ENCODE results near the gene UBXN7.

The UBXN7 gene

DNA sequence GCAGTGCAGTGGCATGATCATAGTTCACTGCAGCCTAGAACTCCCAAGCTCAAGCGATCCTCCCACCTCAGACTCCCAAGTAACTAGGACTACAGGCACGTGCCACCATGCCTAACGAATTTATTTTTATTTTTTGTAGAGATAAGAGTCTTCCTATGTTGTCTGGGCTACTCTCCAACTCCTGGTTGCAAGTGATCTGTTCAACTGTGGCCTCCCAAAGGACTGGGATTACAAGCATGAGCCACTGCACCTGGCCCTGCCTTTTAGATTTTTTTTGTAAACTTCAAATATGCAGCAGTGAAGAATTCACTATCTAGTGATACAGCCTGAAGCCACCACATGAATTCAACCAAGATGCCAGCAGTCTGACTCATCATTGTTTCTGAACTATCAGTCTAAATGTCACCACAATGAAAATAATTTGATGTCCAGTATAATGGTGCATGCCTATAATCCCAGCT lies 32.7 kb downstream of the UBXN7 start:
- Histone ChIP-seq H3K4me2 (ENCODE audit: low read length) (no peak overlapping the region), H4K20me1 (ENCODE audit: insufficient read depth, low read length) (no peaks in the 10 kb centered on the region)

DNA sequence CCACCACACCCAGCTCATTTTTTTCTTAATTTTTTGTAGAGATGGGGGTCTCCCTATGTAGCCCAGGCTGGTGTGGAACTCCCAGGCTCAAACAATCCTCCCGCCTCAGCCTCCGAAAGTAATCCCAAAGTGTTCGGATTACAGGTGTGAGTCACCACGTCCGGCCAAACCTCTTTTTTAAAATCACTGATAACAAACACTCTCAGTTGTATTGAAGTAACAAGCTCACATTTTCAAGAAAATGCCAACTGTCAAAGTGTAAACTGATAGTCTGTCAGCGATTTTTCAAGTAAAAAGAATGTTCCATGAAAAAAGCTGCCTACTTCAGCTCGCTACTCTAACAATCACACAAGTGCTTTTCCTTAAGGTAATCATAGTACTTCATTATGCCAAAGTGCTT lies 33.4 kb downstream of the UBXN7 start:
- Histone ChIP-seq H3K79me2 (ENCODE audit: insufficient read depth, low read length) (no peaks in the 10 kb centered on the region), H3K36me3 (ENCODE audit: insufficient read depth, low read length) (peaks cover 72% of the 10 kb centered on the region; the same call in 1 of the 2 replicates)

More for the DNA sequence above, 32.7 kb downstream of the UBXN7 start:
- no peak for TF ChIP-seq EZH2 (IDR thresholded peaks at IDR 0.05; ENCODE audit: borderline replicate concordance, low read length)
- TF ChIP-seq, protein P1, sequence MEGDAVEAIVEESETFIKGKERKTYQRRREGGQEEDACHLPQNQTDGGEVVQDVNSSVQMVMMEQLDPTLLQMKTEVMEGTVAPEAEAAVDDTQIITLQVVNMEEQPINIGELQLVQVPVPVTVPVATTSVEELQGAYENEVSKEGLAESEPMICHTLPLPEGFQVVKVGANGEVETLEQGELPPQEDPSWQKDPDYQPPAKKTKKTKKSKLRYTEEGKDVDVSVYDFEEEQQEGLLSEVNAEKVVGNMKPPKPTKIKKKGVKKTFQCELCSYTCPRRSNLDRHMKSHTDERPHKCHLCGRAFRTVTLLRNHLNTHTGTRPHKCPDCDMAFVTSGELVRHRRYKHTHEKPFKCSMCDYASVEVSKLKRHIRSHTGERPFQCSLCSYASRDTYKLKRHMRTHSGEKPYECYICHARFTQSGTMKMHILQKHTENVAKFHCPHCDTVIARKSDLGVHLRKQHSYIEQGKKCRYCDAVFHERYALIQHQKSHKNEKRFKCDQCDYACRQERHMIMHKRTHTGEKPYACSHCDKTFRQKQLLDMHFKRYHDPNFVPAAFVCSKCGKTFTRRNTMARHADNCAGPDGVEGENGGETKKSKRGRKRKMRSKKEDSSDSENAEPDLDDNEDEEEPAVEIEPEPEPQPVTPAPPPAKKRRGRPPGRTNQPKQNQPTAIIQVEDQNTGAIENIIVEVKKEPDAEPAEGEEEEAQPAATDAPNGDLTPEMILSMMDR (IDR thresholded peaks at IDR 0.05; ENCODE audit: low read length), result no peak
- Histone ChIP-seq H3K27me3 (ENCODE audit: insufficient read depth, low read length) (no peaks in the 10 kb centered on the region), H3K27ac (ENCODE audit: low read depth, low read length, poor library complexity, severe bottlenecking) (no peak overlapping the region), H3K4me1 (ENCODE audit: insufficient read depth, low read length, severe bottlenecking) (no peaks in the 10 kb centered on the region), H3K36me3 (ENCODE audit: insufficient read depth, low read length) (peaks cover 75% of the 10 kb centered on the region), H3K9me2 (ENCODE audit: low read depth, low read length) (no peaks in the 10 kb centered on the region), H2AFZ (ENCODE audit: low read length) (no peak overlapping the region), H3K79me2 (ENCODE audit: insufficient read depth, low read length) (no peaks in the 10 kb centered on the region), H3K9ac (ENCODE audit: low read length) (no peak overlapping the region), H3K4me3 (ENCODE audit: low read depth, low read length, poor library complexity, severe bottlenecking) (no peak overlapping the region), H3F3A (ENCODE audit: insufficient read depth, low read length) (no peaks in the 10 kb centered on the region), H3K9me3 (ENCODE audit: low read length) (no peaks in the 10 kb centered on the region)

DNA sequence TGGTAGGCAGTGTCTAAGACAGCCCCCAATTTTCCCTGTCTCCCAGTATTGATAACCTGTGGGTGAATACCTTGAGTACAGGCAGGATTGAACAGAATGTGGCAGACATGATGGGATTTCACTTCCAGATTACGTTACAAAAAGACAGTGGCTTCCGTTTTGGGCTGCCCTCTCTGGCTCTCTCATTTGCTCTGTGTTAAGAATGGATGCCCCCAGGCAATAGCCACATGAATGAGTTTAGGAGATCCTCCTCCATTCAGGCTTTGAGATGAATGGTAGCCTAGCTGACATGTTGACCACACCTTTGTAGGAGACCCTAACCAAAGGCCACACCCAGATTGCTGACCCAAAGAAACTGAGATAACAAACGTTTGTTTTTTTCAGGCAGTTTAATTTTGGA lies 34.3 kb downstream of the UBXN7 start:
- TF ChIP-seq EZH2 (IDR thresholded peaks at IDR 0.05; ENCODE audit: borderline replicate concordance, low read length), result no peak
- TF ChIP-seq, protein P1 (IDR thresholded peaks at IDR 0.05; ENCODE audit: low read length), result no peak
- no peaks in the 10 kb centered on the region for H3K27me3 ChIP-seq (ENCODE audit: insufficient read depth, low read length)
- no peak overlapping the region for H3K4me3 ChIP-seq (ENCODE audit: low read depth, low read length, poor library complexity, severe bottlenecking)
- no peak overlapping the region for H3K27ac ChIP-seq (ENCODE audit: low read depth, low read length, poor library complexity, severe bottlenecking)
- H3K4me1 ChIP-seq (ENCODE audit: insufficient read depth, low read length, severe bottlenecking), result no peaks in the 10 kb centered on the region
- H3K9me2 ChIP-seq (ENCODE audit: low read depth, low read length), result no peaks in the 10 kb centered on the region
- H3K36me3 ChIP-seq (ENCODE audit: insufficient read depth, low read length), result peaks cover 68% of the 10 kb centered on the region; the same call in 1 of the 2 replicates
- H4K20me1 ChIP-seq (ENCODE audit: insufficient read depth, low read length), result no peaks in the 10 kb centered on the region
- H3K79me2 ChIP-seq (ENCODE audit: insufficient read depth, low read length), result no peaks in the 10 kb centered on the region
- H3K9ac ChIP-seq (ENCODE audit: low read length), result no peak overlapping the region
- H3K9me3 ChIP-seq (ENCODE audit: low read length), result no peaks in the 10 kb centered on the region
- no peak overlapping the region for H2AFZ ChIP-seq (ENCODE audit: low read length)
- H3K4me2 ChIP-seq (ENCODE audit: low read length), result no peak overlapping the region
- no peaks in the 10 kb centered on the region for H3F3A ChIP-seq (ENCODE audit: insufficient read depth, low read length)

More for the DNA sequence above, 33.4 kb downstream of the UBXN7 start:
- no peaks in the 10 kb centered on the region for H3K4me1 ChIP-seq (ENCODE audit: insufficient read depth, low read length, severe bottlenecking)
- no peaks in the 10 kb centered on the region for H3K9me3 ChIP-seq (ENCODE audit: low read length)
- H3K4me2 ChIP-seq (ENCODE audit: low read length), result no peak overlapping the region
- H4K20me1 ChIP-seq (ENCODE audit: insufficient read depth, low read length), result no peaks in the 10 kb centered on the region
- no peak overlapping the region for H3K9ac ChIP-seq (ENCODE audit: low read length)
- no peak overlapping the region for H3K4me3 ChIP-seq (ENCODE audit: low read depth, low read length, poor library complexity, severe bottlenecking)
- TF ChIP-seq, protein P1 (IDR thresholded peaks at IDR 0.05; ENCODE audit: low read length), result no peak
- no peak for TF ChIP-seq EZH2 (IDR thresholded peaks at IDR 0.05; ENCODE audit: borderline replicate concordance, low read length)
- H3K27me3 ChIP-seq (ENCODE audit: insufficient read depth, low read length), result no peaks in the 10 kb centered on the region
- no peaks in the 10 kb centered on the region for H3F3A ChIP-seq (ENCODE audit: insufficient read depth, low read length)
- H3K9me2 ChIP-seq (ENCODE audit: low read depth, low read length), result no peaks in the 10 kb centered on the region
- H3K27ac ChIP-seq (ENCODE audit: low read depth, low read length, poor library complexity, severe bottlenecking), result no peak overlapping the region
- no peak overlapping the region for H2AFZ ChIP-seq (ENCODE audit: low read length)
